ENCODE measurements around the gene WDR37.

WDR37 gene

GRCh38 chr10:1130995-1131790 is 75.0 kb downstream of the WDR37 start:
- no peak for DNase-seq

- no peak for DNase-seq
Measured at GRCh38 chr10:1132584-1132983, 76.4 kb downstream of the WDR37 start.

- DNase-seq: no peak
Measured at GRCh38 chr10:1133495-1134045, 77.4 kb downstream of the WDR37 start.

GRCh38 chr10:1134156-1134555 is 78.0 kb downstream of the WDR37 start:
- no peak for DNase-seq

- no peak for DNase-seq
Measured at GRCh38 chr10:1136268-1136667, 80.1 kb downstream of the WDR37 start.

- no peak for DNase-seq
Measured at GRCh38 chr10:1137499-1138163, 81.4 kb downstream of the WDR37 start.

- no peak for DNase-seq
Measured at GRCh38 chr10:1138529-1138928, 82.3 kb downstream of the WDR37 start.

GRCh38 chr10:1141261-1141660 is 85.1 kb downstream of the WDR37 start:
- no peak for DNase-seq

GRCh38 chr10:1141701-1142100 is 85.5 kb downstream of the WDR37 start:
- no peak for DNase-seq

- no peak for DNase-seq
Measured at GRCh38 chr10:1142596-1142995, 86.4 kb downstream of the WDR37 start.

GRCh38 chr10:1147810-1148209 is 91.6 kb downstream of the WDR37 start:
- no peak for DNase-seq

GRCh38 chr10:1148855-1149605 is 92.8 kb downstream of the WDR37 start:
- DNase-seq: no peak

GRCh38 chr10:1149793-1150637 is 93.8 kb downstream of the WDR37 start:
- DNase-seq: no peak

GRCh38 chr10:1150638-1150955 is 94.4 kb downstream of the WDR37 start:
- no peak for DNase-seq

GRCh38 chr10:1151076-1152033 is 95.2 kb downstream of the WDR37 start:
- DNase-seq: no peak

GRCh38 chr10:1152386-1153250 is 96.4 kb downstream of the WDR37 start:
- DNase-seq: no peak

- DNase-seq: no peak
Measured at GRCh38 chr10:1153251-1153763, 97.1 kb downstream of the WDR37 start.

- DNase-seq: no peak
Measured at GRCh38 chr10:1153805-1154351, 97.7 kb downstream of the WDR37 start.

GRCh38 chr10:1154531-1155295 is 98.5 kb downstream of the WDR37 start:
- DNase-seq: no peak

Data from NCI-H1105 treated with DMSO at 0.1 percent for 48 hours (cell line).